ENCODE data around the gene TSC22D2.

GRCh38 chr3:150488867-150489266 is 80.8 kb downstream of the TSC22D2 start:
- TF ChIP-seq CTCF (IDR thresholded peaks at IDR 0.05): no peak
- TF ChIP-seq POLR2A (IDR thresholded peaks at IDR 0.05): no peak
